UCSD-AML1 (cell line): ENCODE results near the gene PTGER2.

Experiments
- DNase-seq: peaks from one replicate; lab custom pipeline; 2025; ENCODE audit not compliant: unreplicated experiment; lab: John Stamatoyannopoulos, UW

Gene PTGER2, protein sequence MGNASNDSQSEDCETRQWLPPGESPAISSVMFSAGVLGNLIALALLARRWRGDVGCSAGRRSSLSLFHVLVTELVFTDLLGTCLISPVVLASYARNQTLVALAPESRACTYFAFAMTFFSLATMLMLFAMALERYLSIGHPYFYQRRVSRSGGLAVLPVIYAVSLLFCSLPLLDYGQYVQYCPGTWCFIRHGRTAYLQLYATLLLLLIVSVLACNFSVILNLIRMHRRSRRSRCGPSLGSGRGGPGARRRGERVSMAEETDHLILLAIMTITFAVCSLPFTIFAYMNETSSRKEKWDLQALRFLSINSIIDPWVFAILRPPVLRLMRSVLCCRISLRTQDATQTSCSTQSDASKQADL

DNA sequence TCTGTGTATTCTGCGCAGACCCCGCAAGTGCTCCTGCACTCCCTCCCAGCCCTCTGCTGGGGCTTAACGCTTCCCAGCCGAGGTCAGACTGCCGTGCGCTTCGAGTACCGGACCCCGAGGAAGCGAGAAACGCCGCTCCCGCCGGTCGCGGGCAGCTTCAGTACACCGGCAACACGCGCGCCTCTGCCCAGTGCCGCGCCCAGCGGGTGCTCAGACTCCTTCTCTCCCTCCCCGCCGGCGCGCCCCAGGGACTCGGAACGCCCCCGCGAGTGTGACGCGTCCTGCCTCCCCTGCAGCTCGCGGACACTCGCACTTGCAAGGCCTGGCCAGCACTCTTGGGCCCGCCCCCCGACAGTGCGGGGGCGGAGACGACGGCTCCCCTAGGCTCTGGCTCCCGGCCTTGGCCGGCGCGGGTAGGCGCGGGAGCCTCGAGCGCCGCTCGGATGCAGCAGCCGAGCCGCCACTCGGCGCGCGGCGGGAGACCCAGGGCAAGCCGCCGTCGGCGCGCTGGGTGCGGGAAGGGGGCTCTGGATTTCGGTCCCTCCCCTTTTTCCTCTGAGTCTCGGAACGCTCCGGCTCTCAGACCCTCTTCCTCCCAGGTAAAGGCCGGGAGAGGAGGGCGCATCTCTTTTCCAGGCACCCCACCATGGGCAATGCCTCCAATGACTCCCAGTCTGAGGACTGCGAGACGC lies at the start of gene PTGER2:
PTGER2 (plus strand) TSS at position 410 of the 692 bp plus-strand sequence; CDS start at position 647, 237 bp downstream.
- no peak for DNase-seq

DNA sequence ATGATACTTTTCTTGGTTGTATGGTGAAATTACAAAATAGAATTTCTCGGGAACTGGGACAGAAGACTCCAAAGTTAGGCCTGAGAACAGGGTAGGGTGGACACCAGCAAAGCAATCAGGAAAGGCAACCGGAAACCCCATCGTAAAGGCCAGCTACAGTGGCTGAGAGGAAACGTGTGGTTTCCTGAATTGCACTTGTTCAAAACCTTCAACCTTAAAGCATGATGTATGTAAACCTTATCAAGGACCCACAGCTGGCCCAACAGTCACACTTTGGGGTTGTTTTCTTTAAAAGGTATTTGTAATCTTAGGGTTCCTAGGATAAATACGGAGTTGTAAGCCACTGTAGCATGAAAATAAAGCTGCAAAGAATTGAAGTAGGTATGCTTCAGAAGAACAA lies 48.9 kb upstream of the PTGER2 start:
- DNase-seq = peak; percentile 47

GRCh38 chr14:52266179-52266578 lies 47.9 kb upstream of the PTGER2 start:
- DNase-seq = no peak

DNA sequence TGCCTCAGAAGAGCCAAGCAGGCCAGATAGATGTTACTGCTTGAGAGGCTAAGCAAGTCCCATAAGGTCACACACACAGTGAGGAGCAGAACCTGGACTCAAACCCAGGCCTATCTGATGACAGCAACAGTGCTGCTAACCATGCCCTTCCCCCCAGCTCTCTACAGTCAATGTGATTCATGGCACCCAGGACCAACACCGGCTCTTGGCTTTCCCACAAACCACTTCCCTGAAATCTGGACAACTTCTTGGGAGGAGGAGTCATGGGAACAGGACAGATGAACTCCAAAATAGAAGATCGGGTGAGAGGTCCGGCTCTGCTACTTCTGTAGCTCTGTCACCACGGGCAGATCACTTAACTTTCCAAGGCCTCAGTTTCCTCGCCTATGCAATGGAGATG lies 47.3 kb upstream of the PTGER2 start:
- no peak for DNase-seq

DNA sequence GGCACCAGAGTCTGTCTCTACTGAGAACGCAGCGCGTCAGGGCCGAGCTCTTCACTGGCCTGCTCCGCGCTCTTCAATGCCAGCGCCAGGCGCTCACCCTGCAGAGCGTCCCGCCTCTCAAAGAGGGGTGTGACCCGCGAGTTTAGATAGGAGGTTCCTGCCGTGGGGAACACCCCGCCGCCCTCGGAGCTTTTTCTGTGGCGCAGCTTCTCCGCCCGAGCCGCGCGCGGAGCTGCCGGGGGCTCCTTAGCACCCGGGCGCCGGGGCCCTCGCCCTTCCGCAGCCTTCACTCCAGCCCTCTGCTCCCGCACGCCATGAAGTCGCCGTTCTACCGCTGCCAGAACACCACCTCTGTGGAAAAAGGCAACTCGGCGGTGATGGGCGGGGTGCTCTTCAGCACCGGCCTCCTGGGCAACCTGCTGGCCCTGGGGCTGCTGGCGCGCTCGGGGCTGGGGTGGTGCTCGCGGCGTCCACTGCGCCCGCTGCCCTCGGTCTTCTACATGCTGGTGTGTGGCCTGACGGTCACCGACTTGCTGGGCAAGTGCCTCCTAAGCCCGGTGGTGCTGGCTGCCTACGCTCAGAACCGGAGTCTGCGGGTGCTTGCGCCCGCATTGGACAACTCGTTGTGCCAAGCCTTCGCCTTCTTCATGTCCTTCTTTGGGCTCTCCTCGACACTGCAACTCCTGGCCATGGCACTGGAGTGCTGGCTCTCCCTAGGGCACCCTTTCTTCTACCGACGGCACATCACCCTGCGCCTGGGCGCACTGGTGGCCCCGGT lies 46.4 kb upstream of the PTGER2 start, which contains the start of gene PTGDR:
PTGDR (plus strand) TSS at position 198 of the 778 bp plus-strand sequence; CDS start at position 315, 117 bp downstream.
- no peak for DNase-seq

DNA sequence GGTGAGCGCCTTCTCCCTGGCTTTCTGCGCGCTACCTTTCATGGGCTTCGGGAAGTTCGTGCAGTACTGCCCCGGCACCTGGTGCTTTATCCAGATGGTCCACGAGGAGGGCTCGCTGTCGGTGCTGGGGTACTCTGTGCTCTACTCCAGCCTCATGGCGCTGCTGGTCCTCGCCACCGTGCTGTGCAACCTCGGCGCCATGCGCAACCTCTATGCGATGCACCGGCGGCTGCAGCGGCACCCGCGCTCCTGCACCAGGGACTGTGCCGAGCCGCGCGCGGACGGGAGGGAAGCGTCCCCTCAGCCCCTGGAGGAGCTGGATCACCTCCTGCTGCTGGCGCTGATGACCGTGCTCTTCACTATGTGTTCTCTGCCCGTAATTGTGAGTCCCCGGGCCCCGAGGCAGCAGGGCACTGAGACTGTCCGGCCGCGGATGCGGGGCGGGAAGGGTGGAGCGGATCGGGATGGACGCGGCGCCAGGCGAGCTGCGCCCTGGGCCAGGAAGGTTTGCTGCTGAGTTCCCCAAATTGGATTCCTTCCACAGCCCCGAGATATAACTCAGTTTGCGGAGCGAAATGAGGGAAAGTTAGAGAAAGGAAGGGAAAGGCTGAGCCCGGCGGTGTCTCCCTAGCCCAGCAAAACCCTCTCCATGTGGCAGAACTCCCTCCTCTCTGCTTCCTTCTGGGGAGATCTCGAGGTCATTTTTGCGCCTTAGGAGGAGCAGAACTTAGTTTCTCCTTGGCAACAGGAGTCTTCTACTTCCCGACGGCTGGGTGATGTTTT lies 45.6 kb upstream of the PTGER2 start:
- no peak for DNase-seq

- no peak for DNase-seq
These were observed 45.0 kb upstream of the PTGER2 start for GRCh38 chr14:52269100-52269499.

DNA sequence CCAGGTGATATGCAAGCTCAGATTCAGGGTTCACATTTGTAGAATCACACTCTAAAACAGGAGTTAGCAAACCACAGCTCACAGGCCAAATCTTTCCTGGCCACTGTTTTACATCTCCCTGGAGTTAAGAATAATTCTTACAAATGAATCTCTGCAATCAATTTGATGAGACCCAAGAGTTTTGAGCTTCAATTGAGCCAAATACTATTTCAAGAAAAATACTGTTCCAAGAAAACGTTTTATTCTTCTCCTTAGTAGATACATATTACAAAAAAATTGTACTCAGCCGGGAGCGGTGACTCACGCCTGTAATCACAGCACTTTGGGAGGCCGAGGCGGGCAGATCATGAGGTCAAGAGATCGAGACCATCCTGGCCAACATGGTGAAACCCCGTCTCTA lies 44.1 kb upstream of the PTGER2 start:
- DNase-seq = no peak

DNA sequence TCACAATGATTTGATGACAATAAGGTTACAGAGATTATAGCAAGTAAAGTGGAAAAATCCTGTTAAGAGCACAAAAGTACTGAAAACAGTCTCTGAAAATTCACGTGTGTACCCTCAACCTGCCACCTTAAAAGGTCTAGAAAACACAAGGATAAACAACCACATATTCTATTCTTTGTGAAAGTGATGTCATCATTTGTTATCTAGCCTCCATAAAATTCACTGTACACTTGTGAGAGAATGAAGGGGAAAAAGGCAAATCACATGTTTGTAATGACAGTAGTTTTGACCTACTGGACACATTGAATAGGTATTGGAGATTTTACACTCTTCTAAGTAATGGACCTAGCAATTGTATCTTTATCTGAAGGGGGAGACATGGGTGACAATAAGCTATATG lies 42.6 kb upstream of the PTGER2 start:
- DNase-seq = no peak

DNA sequence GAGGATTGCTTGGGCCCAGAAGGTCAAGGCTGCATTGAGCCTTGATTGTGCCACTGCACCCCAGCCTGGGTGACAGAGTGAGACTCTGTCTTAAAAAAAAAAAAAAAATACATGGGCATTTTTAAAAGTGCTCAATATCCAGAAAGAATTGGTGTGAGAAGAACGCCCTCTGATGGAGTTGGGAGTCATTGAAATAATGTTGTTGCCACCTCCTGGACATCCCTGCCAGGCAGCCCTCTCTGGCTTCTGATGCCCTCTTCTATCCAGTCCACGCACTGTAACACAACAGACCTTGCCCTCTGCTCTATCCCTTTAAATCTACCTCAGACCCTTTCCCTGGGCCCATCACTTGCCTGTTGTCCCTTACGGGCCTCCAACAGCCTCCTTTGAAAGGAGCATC lies 41.7 kb upstream of the PTGER2 start:
- DNase-seq = no peak

- DNase-seq = no peak
These were observed 38.7 kb upstream of the PTGER2 start for GRCh38 chr14:52275372-52275771.

GRCh38 chr14:52277552-52277951 lies 36.6 kb upstream of the PTGER2 start:
- no peak for DNase-seq

DNA sequence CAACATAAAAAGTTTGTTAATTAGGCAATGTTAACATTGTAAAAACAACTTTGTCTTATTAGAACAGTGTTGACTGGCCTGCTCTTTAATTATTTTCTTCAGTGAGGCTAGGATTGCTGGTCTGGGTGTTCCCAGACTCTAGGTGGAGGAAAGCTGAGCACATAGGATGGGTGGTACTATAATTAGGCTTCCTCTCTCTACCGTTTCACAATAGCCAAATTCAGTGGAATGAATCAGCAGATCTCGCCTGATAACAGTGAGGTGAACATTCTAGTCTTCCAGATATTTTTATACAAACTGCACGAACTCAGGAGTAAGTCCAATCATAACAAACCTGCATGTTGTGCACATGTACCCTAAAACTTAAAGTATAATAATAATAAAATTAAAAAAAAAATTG lies 34.7 kb upstream of the PTGER2 start:
- DNase-seq = no peak

GRCh38 chr14:52283099-52283498 lies 31.0 kb upstream of the PTGER2 start:
- no peak for DNase-seq

- no peak for DNase-seq
These were observed 27.2 kb upstream of the PTGER2 start for GRCh38 chr14:52286661-52287649.

DNA sequence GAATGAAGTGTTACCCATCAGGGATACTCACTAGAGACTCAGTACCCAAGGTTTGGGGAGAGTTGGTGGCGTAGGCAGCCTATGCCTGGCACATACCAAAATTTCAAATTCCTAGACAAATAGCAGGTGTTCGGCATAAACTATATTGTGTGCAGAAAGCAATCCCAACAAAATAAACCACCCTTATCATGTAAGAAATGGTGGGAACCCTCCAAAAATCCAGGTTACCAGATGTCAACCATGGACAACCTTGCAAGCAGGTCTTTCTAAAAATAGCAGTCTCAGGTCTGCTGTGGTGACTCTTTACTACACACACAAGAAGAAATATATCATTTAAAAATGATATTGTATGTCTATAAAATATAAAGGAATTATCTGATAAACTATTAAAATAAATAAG lies 17.7 kb upstream of the PTGER2 start:
- no peak for DNase-seq

DNA sequence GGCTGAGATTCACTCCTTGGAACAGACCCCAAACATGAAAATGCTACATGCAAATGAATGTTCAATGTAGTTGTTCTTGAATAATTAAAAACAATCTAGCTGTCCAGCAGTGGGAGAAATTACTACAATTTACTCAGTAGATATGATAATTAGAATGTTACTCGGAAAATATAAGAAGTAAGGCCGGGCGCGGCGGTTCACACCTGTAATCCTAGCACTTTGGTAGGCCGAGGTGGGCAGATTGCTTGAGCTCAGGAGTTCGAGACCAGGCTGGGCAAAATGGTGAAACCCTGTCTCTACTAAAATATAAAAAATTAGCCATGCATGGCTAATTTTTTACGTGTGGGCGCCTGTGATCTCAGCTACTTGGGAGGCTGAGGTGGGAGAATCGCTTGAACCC lies 15.3 kb upstream of the PTGER2 start:
- DNase-seq = no peak

GRCh38 chr14:52299692-52300278 lies 14.3 kb upstream of the PTGER2 start:
- DNase-seq = no peak

GRCh38 chr14:52303236-52303635 lies 10.9 kb upstream of the PTGER2 start:
- DNase-seq = no peak
